Neural cell (in vitro differentiated cells): ENCODE measurements around the gene STK40. TPM values are rescaled to one million over a fixed set of nuclear protein-coding genes. Genes with fewer than 3 reads are reported as not detected.

ENCODE experiments used
- H2AFZ ChIP-seq: fragments of 200-600, 300-800 bp; sonication (generic), shearing (Covaris generic); 2 replicates; pipeline ENCODE4 v1.6.0; 2014; ENCODE audit warnings: low read depth, mild to moderate bottlenecking, antibody characterized with exemption, low read length, moderate library complexity
- H3F3A ChIP-seq: fragments of 200-600 bp; shearing (Covaris generic); 2 replicates; pipeline ENCODE4 v1.6.1; 2016; ENCODE audit warnings: mild to moderate bottlenecking, moderate library complexity, mixed read lengths, antibody characterized with exemption, low read length; ENCODE audit not compliant: insufficient read depth, poor library complexity, severe bottlenecking
- H3K27ac ChIP-seq: fragments of 200-600, 300-800 bp; sonication (generic), shearing (Covaris generic); 2 replicates; pipeline ENCODE4 v1.5.1; 2014; ENCODE audit warnings: mild to moderate bottlenecking, low read length, moderate library complexity
- H3K27me3 ChIP-seq: fragments of 300-800, 200-600 bp; sonication (generic), shearing (Covaris generic); 2 replicates; pipeline ENCODE4 v1.6.0; 2014; ENCODE audit warnings: mild to moderate bottlenecking, low read depth, low read length, moderate library complexity; ENCODE audit not compliant: insufficient read depth
- H3K36me3 ChIP-seq: fragments of 300-800, 200-600 bp; sonication (generic), shearing (Covaris generic); 2 replicates; pipeline ENCODE4 v1.5.1; 2014; ENCODE audit warnings: mild to moderate bottlenecking, antibody characterized with exemption, low read length, moderate library complexity; ENCODE audit not compliant: insufficient read depth
- H3K4me2 ChIP-seq: fragments of 300-800, 200-600 bp; sonication (generic), shearing (Covaris generic); 2 replicates; pipeline ENCODE4 v1.6.0; 2014; ENCODE audit warnings: mild to moderate bottlenecking, low read length
- H3K4me3 ChIP-seq: fragments of 300-800, 200-600 bp; sonication (generic), shearing (Covaris generic); 2 replicates; pipeline ENCODE4 v1.5.1; 2014; ENCODE audit warnings: mild to moderate bottlenecking, low read length, moderate library complexity
- H3K79me2 ChIP-seq: fragments of 200-600 bp; shearing (Covaris generic); replicated peaks from 2 replicates; pipeline ENCODE4 v1.6.0; 2014; ENCODE audit warnings: mild to moderate bottlenecking, low read length, moderate library complexity; ENCODE audit not compliant: insufficient read depth
- H3K9ac ChIP-seq: fragments of 300-800, 200-600 bp; sonication (generic), shearing (Covaris generic); 2 replicates; pipeline ENCODE4 v1.6.1; 2016; ENCODE audit warnings: mild to moderate bottlenecking, low read length, mixed read lengths
- H3K9me2 ChIP-seq: fragments of 200-600 bp; shearing (Covaris generic); 2 replicates; pipeline ENCODE4 v1.6.1; 2016; ENCODE audit warnings: mild to moderate bottlenecking, low read length, mixed read lengths; ENCODE audit not compliant: insufficient read depth
- H3K9me3 ChIP-seq: fragments of 200-600, 300-800 bp; sonication (generic), shearing (Covaris generic); 2 replicates; pipeline ENCODE4 v1.6.1; 2016; ENCODE audit warnings: mild to moderate bottlenecking, mixed run types, low read length, moderate library complexity, mixed read lengths
- H4K20me1 ChIP-seq: fragments of 200-600 bp; shearing (Covaris generic); 2 replicates; pipeline ENCODE4 v1.6.1; 2016; ENCODE audit warnings: mild to moderate bottlenecking, mixed run types; ENCODE audit not compliant: insufficient read depth
- MXI1 ChIP-seq: fragments of 450-650 bp; conservative IDR thresholded peaks from 2 replicates; pipeline ENCODE4 v1.6.1; 2014; ENCODE audit warnings: antibody characterized with exemption, mild to moderate bottlenecking; ENCODE audit not compliant: poor library complexity, severe bottlenecking
- RAD21 ChIP-seq: fragments of 450-650 bp; conservative IDR thresholded peaks from 2 replicates; pipeline ENCODE4 v1.6.1; 2014; ENCODE audit warnings: antibody characterized with exemption, mild to moderate bottlenecking, moderate library complexity
- SMC3 ChIP-seq: fragments of 450-650 bp; conservative IDR thresholded peaks from 2 replicates; pipeline ENCODE4 v1.6.1; 2014; ENCODE audit warnings: antibody characterized with exemption, mild to moderate bottlenecking, moderate library complexity; ENCODE audit not compliant: poor library complexity
- TAF1 ChIP-seq: IDR thresholded peaks from 2 replicates; pipeline ENCODE4 v1.6.1; 2012; ENCODE audit warnings: low read depth
- polyA plus RNA-seq: library from polyadenylated mRNA; depleted of rRNA; stranded (reverse); fragments of >200 nt; gene quantifications from 2 replicates; pipeline ENCODE4 v1.2.3, GENCODE V29; 2014
- TF ChIP-seq, protein P1 (sequence below): IDR thresholded peaks from 2 replicates; pipeline ENCODE4 v1.6.1; 2012; ENCODE audit warnings: borderline replicate concordance
- TF ChIP-seq, protein P2 (sequence below): fragments of 450-650 bp; IDR thresholded peaks from 2 replicates; pipeline ENCODE4 v1.5.1; 2014; ENCODE audit warnings: antibody characterized with exemption, mild to moderate bottlenecking, moderate library complexity; ENCODE audit not compliant: poor library complexity, severe bottlenecking

Gene STK40
- polyA plus RNA-seq, 1 donor from 2014 or later: 8.4 TPM

DNA sequence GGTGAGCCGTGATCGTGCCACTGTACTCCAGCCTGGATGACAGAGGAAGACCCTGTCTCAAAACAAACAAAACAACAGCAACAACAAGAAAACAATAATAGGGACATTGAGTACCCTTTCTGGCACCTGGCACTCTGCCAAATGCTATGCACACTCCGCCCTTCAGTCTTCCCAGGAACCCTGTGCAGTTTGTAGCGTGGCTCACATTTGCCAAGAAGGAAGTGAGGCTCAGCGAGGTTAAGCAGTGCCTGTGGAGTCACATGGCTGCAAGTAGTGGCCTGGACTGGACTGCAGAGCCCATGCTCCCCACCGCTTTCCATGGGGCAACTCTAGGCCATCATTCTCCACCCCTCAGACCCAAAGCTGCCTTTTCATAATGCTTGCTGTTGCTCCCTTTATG, 57.0 kb downstream of the STK40 start:
- peaks cover 3% of the 10 kb centered on the region for H3K27me3 ChIP-seq
- H3K4me3 ChIP-seq: no peak overlapping the region
- H3K4me2 ChIP-seq: no peak overlapping the region
- no peaks in the 10 kb centered on the region for H3K36me3 ChIP-seq
- H3K27ac ChIP-seq: no peak overlapping the region
- H3K9me2 ChIP-seq: no peaks in the 10 kb centered on the region
- H3F3A ChIP-seq: no peaks in the 10 kb centered on the region
- H3K9me3 ChIP-seq: no peaks in the 10 kb centered on the region
- H2AFZ ChIP-seq: no peak overlapping the region
- no peaks in the 10 kb centered on the region for H3K79me2 ChIP-seq
- H4K20me1 ChIP-seq: no peaks in the 10 kb centered on the region
- H3K9ac ChIP-seq: no peak overlapping the region
- TF ChIP-seq, protein P1, sequence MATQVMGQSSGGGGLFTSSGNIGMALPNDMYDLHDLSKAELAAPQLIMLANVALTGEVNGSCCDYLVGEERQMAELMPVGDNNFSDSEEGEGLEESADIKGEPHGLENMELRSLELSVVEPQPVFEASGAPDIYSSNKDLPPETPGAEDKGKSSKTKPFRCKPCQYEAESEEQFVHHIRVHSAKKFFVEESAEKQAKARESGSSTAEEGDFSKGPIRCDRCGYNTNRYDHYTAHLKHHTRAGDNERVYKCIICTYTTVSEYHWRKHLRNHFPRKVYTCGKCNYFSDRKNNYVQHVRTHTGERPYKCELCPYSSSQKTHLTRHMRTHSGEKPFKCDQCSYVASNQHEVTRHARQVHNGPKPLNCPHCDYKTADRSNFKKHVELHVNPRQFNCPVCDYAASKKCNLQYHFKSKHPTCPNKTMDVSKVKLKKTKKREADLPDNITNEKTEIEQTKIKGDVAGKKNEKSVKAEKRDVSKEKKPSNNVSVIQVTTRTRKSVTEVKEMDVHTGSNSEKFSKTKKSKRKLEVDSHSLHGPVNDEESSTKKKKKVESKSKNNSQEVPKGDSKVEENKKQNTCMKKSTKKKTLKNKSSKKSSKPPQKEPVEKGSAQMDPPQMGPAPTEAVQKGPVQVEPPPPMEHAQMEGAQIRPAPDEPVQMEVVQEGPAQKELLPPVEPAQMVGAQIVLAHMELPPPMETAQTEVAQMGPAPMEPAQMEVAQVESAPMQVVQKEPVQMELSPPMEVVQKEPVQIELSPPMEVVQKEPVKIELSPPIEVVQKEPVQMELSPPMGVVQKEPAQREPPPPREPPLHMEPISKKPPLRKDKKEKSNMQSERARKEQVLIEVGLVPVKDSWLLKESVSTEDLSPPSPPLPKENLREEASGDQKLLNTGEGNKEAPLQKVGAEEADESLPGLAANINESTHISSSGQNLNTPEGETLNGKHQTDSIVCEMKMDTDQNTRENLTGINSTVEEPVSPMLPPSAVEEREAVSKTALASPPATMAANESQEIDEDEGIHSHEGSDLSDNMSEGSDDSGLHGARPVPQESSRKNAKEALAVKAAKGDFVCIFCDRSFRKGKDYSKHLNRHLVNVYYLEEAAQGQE: no peak
- TF ChIP-seq MXI1: no peak
- TF ChIP-seq, protein P2, sequence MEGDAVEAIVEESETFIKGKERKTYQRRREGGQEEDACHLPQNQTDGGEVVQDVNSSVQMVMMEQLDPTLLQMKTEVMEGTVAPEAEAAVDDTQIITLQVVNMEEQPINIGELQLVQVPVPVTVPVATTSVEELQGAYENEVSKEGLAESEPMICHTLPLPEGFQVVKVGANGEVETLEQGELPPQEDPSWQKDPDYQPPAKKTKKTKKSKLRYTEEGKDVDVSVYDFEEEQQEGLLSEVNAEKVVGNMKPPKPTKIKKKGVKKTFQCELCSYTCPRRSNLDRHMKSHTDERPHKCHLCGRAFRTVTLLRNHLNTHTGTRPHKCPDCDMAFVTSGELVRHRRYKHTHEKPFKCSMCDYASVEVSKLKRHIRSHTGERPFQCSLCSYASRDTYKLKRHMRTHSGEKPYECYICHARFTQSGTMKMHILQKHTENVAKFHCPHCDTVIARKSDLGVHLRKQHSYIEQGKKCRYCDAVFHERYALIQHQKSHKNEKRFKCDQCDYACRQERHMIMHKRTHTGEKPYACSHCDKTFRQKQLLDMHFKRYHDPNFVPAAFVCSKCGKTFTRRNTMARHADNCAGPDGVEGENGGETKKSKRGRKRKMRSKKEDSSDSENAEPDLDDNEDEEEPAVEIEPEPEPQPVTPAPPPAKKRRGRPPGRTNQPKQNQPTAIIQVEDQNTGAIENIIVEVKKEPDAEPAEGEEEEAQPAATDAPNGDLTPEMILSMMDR: no peak
- no peak for TF ChIP-seq RAD21

DNA sequence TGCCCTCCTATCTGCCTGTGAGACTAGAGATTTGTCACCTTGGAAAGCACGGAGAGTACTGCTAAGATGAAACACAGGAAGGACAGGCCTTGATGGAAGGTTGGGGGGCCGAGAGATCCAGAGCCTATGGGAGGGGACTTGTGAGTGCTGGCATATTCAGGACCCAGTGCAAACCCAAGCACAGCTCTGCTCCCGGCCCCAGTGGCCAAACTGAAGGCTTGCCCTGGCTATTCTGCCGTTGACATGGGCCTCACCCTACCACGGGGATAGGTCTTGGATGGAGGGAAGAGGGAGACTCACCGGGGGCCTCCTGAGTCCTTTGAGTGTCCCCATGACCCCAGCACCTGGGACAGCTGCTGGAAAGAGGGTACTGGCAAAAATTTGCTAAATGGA, 57.6 kb downstream of the STK40 start:
- Histone ChIP-seq H3K27ac (no peak overlapping the region), H3K4me2 (no peak overlapping the region), H3K27me3 (peaks cover 6% of the 10 kb centered on the region), H3K36me3 (no peaks in the 10 kb centered on the region), H3K79me2 (no peaks in the 10 kb centered on the region), H3K9ac (no peak overlapping the region), H4K20me1 (no peaks in the 10 kb centered on the region), H3K9me2 (no peaks in the 10 kb centered on the region), H3K9me3 (no peaks in the 10 kb centered on the region), H3F3A (no peaks in the 10 kb centered on the region), H3K4me3 (no peak overlapping the region), H2AFZ (no peak overlapping the region)
- no peak for TF ChIP-seq TAF1

DNA sequence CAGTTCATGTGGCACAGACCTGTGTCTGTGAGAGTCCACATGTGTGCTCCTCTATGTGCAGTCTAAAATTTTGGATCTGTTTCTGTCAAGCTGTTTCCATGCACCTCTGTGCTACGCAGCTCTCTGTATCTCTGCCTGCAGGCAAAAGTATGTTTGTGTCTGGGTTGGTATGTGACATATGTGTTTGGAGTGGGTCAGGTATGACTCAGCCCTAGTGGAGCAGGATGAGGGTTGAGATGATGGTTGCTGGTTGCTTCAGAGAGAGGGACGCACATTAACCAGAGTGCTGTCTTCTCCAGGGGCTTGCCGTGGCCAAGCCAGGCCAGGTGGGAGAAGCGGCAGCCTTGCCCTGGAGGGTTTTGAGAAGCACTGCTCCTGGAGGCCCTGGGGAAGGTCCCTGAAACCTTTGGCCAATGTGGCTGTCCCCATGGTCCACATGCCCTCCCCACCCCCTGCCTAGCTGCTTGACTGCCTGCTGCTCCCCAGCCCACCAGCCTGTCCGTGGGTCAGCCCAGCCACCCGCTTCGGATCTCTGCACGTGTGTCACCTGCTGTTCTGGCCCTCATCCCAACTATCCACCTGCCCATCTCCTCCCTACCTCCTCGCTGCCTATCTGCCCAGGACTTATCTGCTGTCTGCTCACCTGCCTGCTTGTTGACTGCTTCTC, 58.2 kb downstream of the STK40 start:
- no peak overlapping the region for H2AFZ ChIP-seq
- no peak overlapping the region for H3K4me3 ChIP-seq
- no peaks in the 10 kb centered on the region for H3K79me2 ChIP-seq
- H3K27me3 ChIP-seq: peaks cover 12% of the 10 kb centered on the region
- TF ChIP-seq SMC3: no peak
- no peaks in the 10 kb centered on the region for H3K9me2 ChIP-seq
- no peaks in the 10 kb centered on the region for H3K36me3 ChIP-seq
- no peak overlapping the region for H3K9ac ChIP-seq
- no peaks in the 10 kb centered on the region for H3K9me3 ChIP-seq
- no peak overlapping the region for H3K27ac ChIP-seq
- H4K20me1 ChIP-seq: no peaks in the 10 kb centered on the region
- no peaks in the 10 kb centered on the region for H3F3A ChIP-seq
- H3K4me2 ChIP-seq: no peak overlapping the region
